Esophagus muscularis mucosa (tissue), 4 donors: ENCODE measurements around the gene LAMA3. TPM values are rescaled to one million over a fixed set of nuclear protein-coding genes. Genes with fewer than 3 reads are reported as not detected.

Experiments
- DNase-seq: peaks from one replicate; pipeline ENCODE4 v3.0.0-alpha.2; 2017; ENCODE audit errors: extremely low spot score
- H3K27ac ChIP-seq, 4 donors: fragments of 200-600 bp; sonication (generic); replicated peaks in 1 of 4; 1 replicate in 3 of 4; 2 replicates in 1 of 4; pipeline ENCODE4 v1.5.1; 2016 to 2019; ENCODE audit warnings: mild to moderate bottlenecking in 1 of 4
- H3K27me3 ChIP-seq, 4 donors: fragments of 200-600 bp; sonication (generic); one replicate each; pipeline versions ENCODE4 v1.5.1 to v1.6.0; 2016 to 2019
- H3K36me3 ChIP-seq, 4 donors: fragments of 200-600 bp; sonication (generic); one replicate each; pipeline ENCODE4 v1.5.1; 2016 to 2019
- H3K4me1 ChIP-seq, 4 donors: fragments of 200-600 bp; sonication (generic); one replicate each; pipeline ENCODE4 v1.5.1; 2016 to 2019
- H3K4me3 ChIP-seq, 4 donors: fragments of 200-600 bp; sonication (generic); 1 replicate in 2 of 4; 2 replicates in 2 of 4; pipeline ENCODE4 v1.5.1; 2016 to 2019; ENCODE audit warnings: mild to moderate bottlenecking in 4 of 4, moderate library complexity in 1 of 4
- H3K9me3 ChIP-seq, 4 donors: fragments of 200-600 bp; sonication (generic); 1 replicate in 3 of 4; 2 replicates in 1 of 4; pipeline ENCODE4 v1.5.1; 2016 to 2019
- EP300 ChIP-seq: sonication (generic); formaldehyde crosslinking; IDR thresholded peaks from one replicate; pipeline ENCODE4 v1.6.1; 2017; ENCODE audit warnings: antibody characterized with exemption
- POLR2A ChIP-seq: fragments of 450-650 bp; IDR thresholded peaks from one replicate; pipeline ENCODE4 v1.6.1; 2017; ENCODE audit warnings: antibody characterized with exemption, moderate library complexity, mild to moderate bottlenecking, low read depth
- POLR2AphosphoS5 ChIP-seq, 2 donors: sonication (generic); formaldehyde crosslinking; IDR thresholded peaks; one replicate each; pipeline ENCODE4 v1.6.1; 2017; ENCODE audit warnings: antibody characterized with exemption in 2 of 2
- WGBS: methylation state at CpG from one replicate; pipeline ENCODE4 v1.1.5; 2018; 5-methylcytosine and 5-hydroxymethylcytosine counted together
- intact Hi-C: fragments of 100-400 bp; cut with DNase I; formaldehyde crosslinking; loops from one replicate; pipeline ENCODE4 v1.15.1; 2023
- total RNA-seq, 4 donors: library from RNA; depleted of rRNA; stranded (reverse); fragments of >200 nt; gene quantifications; one replicate each; pipeline versions ENCODE4 v1.1.0 to v1.2.1, GENCODE V29; 2016
- TF ChIP-seq, protein P1 (sequence below), 3 experiments: fragments of 200-600 bp in 2 of 3; fragments of 450-650 bp in 1 of 3; sonication (generic) in 2 of 3; IDR thresholded peaks; one replicate each; pipeline ENCODE4 v1.5.1; 2017 to 2019; ENCODE audit warnings: antibody characterized with exemption in 3 of 3, mild to moderate bottlenecking in 2 of 3, moderate library complexity in 1 of 3

LAMA3 gene
- total RNA-seq, 4 donors from 2014 or later: 7.5 to 12.9 (median 11.7) TPM

GRCh38 chr18:23933407-23933806 lies 244.2 kb downstream of the LAMA3 start:
- intact Hi-C loops: loop anchor here (5.0 kb wide), 1 partner anchor 144 kb away; no protein-coding TSS in a partner anchor
- 89% methylated on average over 1 of the region's 1 CpG for WGBS
- Histone ChIP-seq H3K4me3 (no peak overlapping the region), H3K36me3 (peaks cover 0 to 16% (median 6%) of the 10 kb centered on the region in 4 donors), H3K9me3 (no peaks in the 10 kb centered on the region), H3K4me1 (peaks cover 0 to 13% (median 5%) of the 10 kb centered on the region in 4 donors), H3K27me3 (no peaks in the 10 kb centered on the region), H3K27ac (no peak overlapping the region)
- TF ChIP-seq EP300 (no peak), POLR2A (no peak)
- TF ChIP-seq, protein P1, sequence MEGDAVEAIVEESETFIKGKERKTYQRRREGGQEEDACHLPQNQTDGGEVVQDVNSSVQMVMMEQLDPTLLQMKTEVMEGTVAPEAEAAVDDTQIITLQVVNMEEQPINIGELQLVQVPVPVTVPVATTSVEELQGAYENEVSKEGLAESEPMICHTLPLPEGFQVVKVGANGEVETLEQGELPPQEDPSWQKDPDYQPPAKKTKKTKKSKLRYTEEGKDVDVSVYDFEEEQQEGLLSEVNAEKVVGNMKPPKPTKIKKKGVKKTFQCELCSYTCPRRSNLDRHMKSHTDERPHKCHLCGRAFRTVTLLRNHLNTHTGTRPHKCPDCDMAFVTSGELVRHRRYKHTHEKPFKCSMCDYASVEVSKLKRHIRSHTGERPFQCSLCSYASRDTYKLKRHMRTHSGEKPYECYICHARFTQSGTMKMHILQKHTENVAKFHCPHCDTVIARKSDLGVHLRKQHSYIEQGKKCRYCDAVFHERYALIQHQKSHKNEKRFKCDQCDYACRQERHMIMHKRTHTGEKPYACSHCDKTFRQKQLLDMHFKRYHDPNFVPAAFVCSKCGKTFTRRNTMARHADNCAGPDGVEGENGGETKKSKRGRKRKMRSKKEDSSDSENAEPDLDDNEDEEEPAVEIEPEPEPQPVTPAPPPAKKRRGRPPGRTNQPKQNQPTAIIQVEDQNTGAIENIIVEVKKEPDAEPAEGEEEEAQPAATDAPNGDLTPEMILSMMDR (IDR thresholded peaks at IDR 0.05): no peak
- no peak for DNase-seq

- H3K36me3 ChIP-seq: peaks cover 0 to 19% (median 5%) of the 10 kb centered on the region in 4 donors
- no peak overlapping the region for H3K27ac ChIP-seq
- 87% methylated on average over 3 of the region's 3 CpGs for WGBS
- no peak for TF ChIP-seq POLR2AphosphoS5 (IDR thresholded peaks at IDR 0.05)
- TF ChIP-seq, protein P1 (IDR thresholded peaks at IDR 0.05): no peak
- no peak for TF ChIP-seq POLR2A
- no peak for TF ChIP-seq EP300
- H3K9me3 ChIP-seq: no peaks in the 10 kb centered on the region
- no peaks in the 10 kb centered on the region for H3K27me3 ChIP-seq
- no peak overlapping the region for H3K4me3 ChIP-seq
- H3K4me1 ChIP-seq: peaks cover 4 to 9% (median 7%) of the 10 kb centered on the region in 4 donors
- intact Hi-C loops: loop anchor here (5.0 kb wide), 1 partner anchor 143 kb away; no protein-coding TSS in a partner anchor
- DNase-seq: no peak
Measured at GRCh38 chr18:23934252-23934651, 245.0 kb downstream of the LAMA3 start.

GRCh38 chr18:23934863-23935262 lies 245.6 kb downstream of the LAMA3 start:
- Histone ChIP-seq H3K27ac (no peak overlapping the region), H3K4me3 (no peak overlapping the region), H3K36me3 (peaks cover 0 to 18% (median 5%) of the 10 kb centered on the region in 4 donors), H3K27me3 (no peaks in the 10 kb centered on the region), H3K9me3 (no peaks in the 10 kb centered on the region), H3K4me1 (peaks cover 6 to 11% (median 9%) of the 10 kb centered on the region in 4 donors)
- DNase-seq: no peak
- no peak for TF ChIP-seq EP300
- intact Hi-C loops: loop anchor here (5.0 kb wide), 1 partner anchor 142 kb away; no protein-coding TSS in a partner anchor

GRCh38 chr18:23935804-23936203 lies 246.6 kb downstream of the LAMA3 start:
- H3K9me3 ChIP-seq: no peaks in the 10 kb centered on the region
- no peak for DNase-seq
- TF ChIP-seq, protein P1 (IDR thresholded peaks at IDR 0.05): no peak
- TF ChIP-seq POLR2AphosphoS5 (IDR thresholded peaks at IDR 0.05) (no peak), EP300 (no peak), POLR2A (no peak)
- H3K4me1 ChIP-seq: peaks cover 6 to 16% (median 10%) of the 10 kb centered on the region in 4 donors
- H3K4me3 ChIP-seq: no peak overlapping the region
- H3K27ac ChIP-seq: no peak overlapping the region
- H3K27me3 ChIP-seq: no peaks in the 10 kb centered on the region
- intact Hi-C loops: no loop called here
- 65% methylated on average over 2 of the region's 2 CpGs for WGBS
- peaks cover 0 to 23% (median 5%) of the 10 kb centered on the region in 4 donors for H3K36me3 ChIP-seq

GRCh38 chr18:23936381-23936958 lies 247.2 kb downstream of the LAMA3 start:
- 83% methylated on average over 6 of the region's 6 CpGs for WGBS
- Histone ChIP-seq H3K9me3 (no peaks in the 10 kb centered on the region), H3K4me1 (peaks cover 6 to 16% (median 10%) of the 10 kb centered on the region in 4 donors), H3K27me3 (no peaks in the 10 kb centered on the region), H3K4me3 (no peak overlapping the region), H3K36me3 (peaks cover 0 to 23% (median 5%) of the 10 kb centered on the region in 4 donors), H3K27ac (no peak overlapping the region)
- TF ChIP-seq POLR2A: no peak
- TF ChIP-seq, protein P1 (IDR thresholded peaks at IDR 0.05): no peak
- intact Hi-C loops: no loop called here
- DNase-seq: no peak
